Endothelial cell of umbilical vein (primary cell): Measurements from ENCODE around the gene CLGN.

Source experiments
- EZH2 ChIP-seq: IDR thresholded peaks from 2 replicates; pipeline ENCODE4 v1.6.1; 2012; ENCODE audit warnings: borderline replicate concordance, low read depth, mild to moderate bottlenecking, moderate library complexity, low read length, inconsistent platforms; ENCODE audit not compliant: severe bottlenecking
- FOS ChIP-seq: IDR thresholded peaks from 2 replicates; pipeline ENCODE4 v1.6.1; 2011; ENCODE audit warnings: mild to moderate bottlenecking, low read length, moderate library complexity, borderline replicate concordance; ENCODE audit not compliant: insufficient read depth
- GATA2 ChIP-seq: IDR thresholded peaks from 2 replicates; pipeline ENCODE4 v1.7.0; 2011; ENCODE audit warnings: low read depth, mild to moderate bottlenecking, moderate library complexity, mixed read lengths, low read length; ENCODE audit not compliant: insufficient read length, insufficient read depth
- JUN ChIP-seq: IDR thresholded peaks from 2 replicates; pipeline ENCODE4 v1.6.1; 2011; ENCODE audit warnings: borderline replicate concordance, low read depth; ENCODE audit not compliant: insufficient read length, insufficient read depth
- MYC ChIP-seq: IDR thresholded peaks from one replicate; pipeline ENCODE4 v1.6.1; 2011; ENCODE audit warnings: mild to moderate bottlenecking, low read depth, low read length
- POLR2A ChIP-seq: IDR thresholded peaks from 2 replicates; pipeline ENCODE4 v1.6.1; 2012; ENCODE audit warnings: low read depth, mild to moderate bottlenecking, control low read depth, low read length
- POLR2AphosphoS5 ChIP-seq: IDR thresholded peaks from 2 replicates; pipeline ENCODE4 v1.6.1; 2012; ENCODE audit warnings: low read depth, mild to moderate bottlenecking, control low read depth, low read length, moderate library complexity; ENCODE audit not compliant: insufficient read depth
- TF ChIP-seq, protein P1 (sequence below), 2 donors: IDR thresholded peaks; 1 replicate in 1 of 2; 2 replicates in 1 of 2; pipeline ENCODE4 v1.5.1; 2011; ENCODE audit warnings: low read length in 2 of 2, mild to moderate bottlenecking in 2 of 2, moderate library complexity in 2 of 2, control low read depth in 1 of 2, inconsistent platforms in 1 of 2, low read depth in 1 of 2; ENCODE audit not compliant: insufficient read depth in 1 of 2; ENCODE audit errors: extremely low read depth in 1 of 2
- TF ChIP-seq, protein P2 (sequence below): IDR thresholded peaks from 2 replicates; pipeline ENCODE4 v1.6.1; 2011; ENCODE audit not compliant: insufficient read depth, insufficient read length

DNA sequence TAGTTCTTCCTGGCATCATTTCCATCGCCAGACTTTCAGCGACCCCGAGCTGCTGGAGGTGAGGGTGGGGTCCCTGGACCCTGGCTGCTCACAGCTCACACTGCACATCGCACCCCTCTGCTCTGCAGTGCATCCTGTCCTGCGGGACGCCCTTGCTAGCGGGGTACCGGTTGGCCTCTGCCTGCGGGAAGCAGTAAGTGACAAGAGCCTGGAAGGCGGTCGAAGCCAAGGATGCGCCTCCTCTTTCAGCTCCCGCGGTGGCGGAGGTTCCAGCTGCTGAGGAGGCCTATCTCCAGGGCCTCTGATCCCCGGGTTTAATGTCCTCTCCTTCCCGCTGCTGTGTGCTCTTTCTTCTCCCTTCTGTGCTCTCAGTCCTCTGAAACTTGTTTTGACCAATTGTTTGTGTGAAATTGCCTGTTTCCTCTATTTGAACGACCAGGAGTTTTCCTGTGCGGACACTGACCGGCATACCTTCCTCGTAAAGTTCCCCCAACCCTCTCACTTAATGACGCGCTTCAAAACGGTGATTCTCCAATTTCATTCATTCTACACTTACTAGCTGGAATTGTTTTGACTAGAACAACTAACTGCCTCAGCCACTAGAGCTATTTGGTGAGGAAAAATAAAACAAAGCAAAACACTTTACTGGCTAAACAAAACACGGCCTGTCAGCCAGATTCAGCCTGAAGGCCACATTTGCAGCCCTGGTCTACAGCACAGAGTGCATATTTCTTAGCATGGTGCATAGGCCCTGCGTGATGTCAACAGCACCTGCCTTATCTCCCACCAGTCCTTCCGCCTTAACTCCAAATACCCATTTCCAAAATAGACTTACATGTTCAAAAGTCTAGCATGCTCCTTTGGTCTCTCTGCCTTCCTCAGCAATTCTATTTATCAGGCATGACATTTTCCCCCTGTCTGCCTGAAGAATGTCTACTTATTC lies 42.6 kb upstream of the CLGN start:
- TF ChIP-seq, protein P1, sequence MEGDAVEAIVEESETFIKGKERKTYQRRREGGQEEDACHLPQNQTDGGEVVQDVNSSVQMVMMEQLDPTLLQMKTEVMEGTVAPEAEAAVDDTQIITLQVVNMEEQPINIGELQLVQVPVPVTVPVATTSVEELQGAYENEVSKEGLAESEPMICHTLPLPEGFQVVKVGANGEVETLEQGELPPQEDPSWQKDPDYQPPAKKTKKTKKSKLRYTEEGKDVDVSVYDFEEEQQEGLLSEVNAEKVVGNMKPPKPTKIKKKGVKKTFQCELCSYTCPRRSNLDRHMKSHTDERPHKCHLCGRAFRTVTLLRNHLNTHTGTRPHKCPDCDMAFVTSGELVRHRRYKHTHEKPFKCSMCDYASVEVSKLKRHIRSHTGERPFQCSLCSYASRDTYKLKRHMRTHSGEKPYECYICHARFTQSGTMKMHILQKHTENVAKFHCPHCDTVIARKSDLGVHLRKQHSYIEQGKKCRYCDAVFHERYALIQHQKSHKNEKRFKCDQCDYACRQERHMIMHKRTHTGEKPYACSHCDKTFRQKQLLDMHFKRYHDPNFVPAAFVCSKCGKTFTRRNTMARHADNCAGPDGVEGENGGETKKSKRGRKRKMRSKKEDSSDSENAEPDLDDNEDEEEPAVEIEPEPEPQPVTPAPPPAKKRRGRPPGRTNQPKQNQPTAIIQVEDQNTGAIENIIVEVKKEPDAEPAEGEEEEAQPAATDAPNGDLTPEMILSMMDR (IDR thresholded peaks at IDR 0.05; ENCODE audit: extremely low read depth in 1 of 2, insufficient read depth in 1 of 2, low read depth in 1 of 2, low read length in 2 of 2) = no peak
- TF ChIP-seq POLR2A (no peak), GATA2 (no peak), EZH2 (no peak), POLR2AphosphoS5 (no peak), MYC (no peak), FOS (no peak), JUN (no peak)
- TF ChIP-seq, protein P2, sequence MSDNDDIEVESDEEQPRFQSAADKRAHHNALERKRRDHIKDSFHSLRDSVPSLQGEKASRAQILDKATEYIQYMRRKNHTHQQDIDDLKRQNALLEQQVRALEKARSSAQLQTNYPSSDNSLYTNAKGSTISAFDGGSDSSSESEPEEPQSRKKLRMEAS = no peak
